Ovary (tissue), 9 donors: ENCODE measurements around the gene TMC8. TPM values are rescaled to one million over a fixed set of nuclear protein-coding genes. Genes with fewer than 3 reads are reported as not detected.

Experiments
- DNase-seq, 5 donors: peaks; one replicate each; pipeline ENCODE4 v3.0.0-alpha.2; 2019 to 2020
- H3K27ac ChIP-seq, 2 donors: fragments of 200-600 bp; one replicate each; pipeline versions ENCODE4 v1.5.1 to v1.8.0; 2019 to 2022
- H3K27me3 ChIP-seq: fragments of 200-600 bp; one replicate; pipeline ENCODE4 v1.8.0; 2022
- H3K36me3 ChIP-seq: fragments of 200-600 bp; sonication (generic); one replicate; pipeline ENCODE4 v1.5.1; 2019
- H3K4me1 ChIP-seq: one replicate; pipeline ENCODE4 v1.8.1; 2013; ENCODE audit warnings: mild to moderate bottlenecking, moderate library complexity; ENCODE audit not compliant: insufficient read depth
- H3K4me3 ChIP-seq: fragments of 200-600 bp; sonication (generic); one replicate; pipeline ENCODE4 v1.5.1; 2017
- H3K9me3 ChIP-seq, 2 donors: fragments of 200-600 bp in 1 of 2; sonication (generic) in 1 of 2; one replicate each; pipeline versions ENCODE4 v1.5.1 to v1.8.1; 2013 to 2019; ENCODE audit warnings: mild to moderate bottlenecking in 1 of 2, moderate library complexity in 1 of 2
- CTCF ChIP-seq, 3 donors: fragments of 450-650 bp in 2 of 3; fragments of 200-600 bp in 1 of 3; IDR thresholded peaks; one replicate each; pipeline versions ENCODE4 v1.5.1 to v1.8.0; 2016 to 2022; ENCODE audit warnings: antibody characterized with exemption in 3 of 3, mild to moderate bottlenecking in 1 of 3
- EP300 ChIP-seq: sonication (generic); formaldehyde crosslinking; IDR thresholded peaks from one replicate; pipeline ENCODE4 v1.6.1; 2017; ENCODE audit warnings: antibody characterized with exemption
- POLR2A ChIP-seq: fragments of 450-650 bp; IDR thresholded peaks from one replicate; pipeline ENCODE4 v1.6.1; 2017; ENCODE audit warnings: antibody characterized with exemption, mild to moderate bottlenecking, moderate library complexity
- WGBS, 3 donors: extraction: QIAGEN DNeasy Blood & Tissue Kit in 1 of 3; methylation state at CpG; one replicate each; pipeline versions ENCODE4 v1.1.5 to v1.1.7; 2013 to 2017; 5-methylcytosine and 5-hydroxymethylcytosine counted together
- intact Hi-C, 4 donors: fragments of 100-400 bp; cut with DNase I; formaldehyde crosslinking; loops; one replicate each; pipeline versions ENCODE4 v1.11.0 to v1.15.1; 2022 to 2023
- polyA plus RNA-seq, 2 donors: library from polyadenylated mRNA; stranded (reverse); fragments of 200-250 nt in 1 of 2; fragments of 350-450 nt in 1 of 2; fragmentation: Illumina TruSeq in 1 of 2; extraction: RNeasy Lipid Tissue Mini Kit (QIAGEN cat#74804) in 1 of 2; gene quantifications; one replicate each; pipeline ENCODE4 v1.2.3, GENCODE V29; 2013 to 2014
- total RNA-seq, 7 donors: library from RNA; depleted of rRNA in 2 of 7; stranded (reverse); fragments of >200 nt in 2 of 7; fragmentation: NEBNext Ultra II Directional in 3 of 7; extraction: Animal tissue kit (Norgen Biotek cat#: 25700) in 3 of 7; gene quantifications; one replicate each; pipeline versions ENCODE4 v1.1.0 to v1.2.4, GENCODE V29; 2016 to 2023
- donor health status: DM: no; HTN: no; CAD: no; lungs with moderate emphysema.
- donor health status: DM: no; HTN: no; CAD: no.
- donor health status: Bipolar disorder and iron deficiency.
- donor health status: DM: yes; HTN: yes; CAD: no.
- donor health status: DM: no; HTN: no; CAD: no.
- donor health status: DM: yes; HTN: yes; CAD: no.

The TMC8 gene
- total and polyA plus RNA-seq, 9 donors = 0.94 to 4.2 (median 2.4) TPM

- no peak for DNase-seq
- H3K36me3 ChIP-seq = no peaks in the 10 kb centered on the region
- no peaks in the 10 kb centered on the region for H3K9me3 ChIP-seq
- no peaks in the 10 kb centered on the region for H3K4me1 ChIP-seq
- no peak overlapping the region for H3K27ac ChIP-seq
- intact Hi-C loops = loop anchor here in 1 of 4 donors (10.0 kb wide), 1 partner anchor 253 kb away; the partner anchor contains the start of gene PGS1
- WGBS, 3 donors = 78 to 82% (median 79%) methylated on average over 11 of the region's 11 CpGs
- no peak overlapping the region for H3K4me3 ChIP-seq
- H3K27me3 ChIP-seq = no peaks in the 10 kb centered on the region
- TF ChIP-seq POLR2A (no peak), EP300 (no peak), CTCF (IDR thresholded peaks at IDR 0.05) (no peak)
Observed at GRCh38 chr17:78121801-78122215, 8.8 kb upstream of the TMC8 start.

GRCh38 chr17:78122216-78122930, 8.2 kb upstream of the TMC8 start:
- Histone ChIP-seq H3K4me3 (no peak overlapping the region), H3K36me3 (no peaks in the 10 kb centered on the region), H3K9me3 (no peaks in the 10 kb centered on the region), H3K27me3 (no peaks in the 10 kb centered on the region), H3K27ac (no peak overlapping the region), H3K4me1 (no peaks in the 10 kb centered on the region)
- WGBS, 3 donors = 87 to 92% (median 88%) methylated on average over 17 to 23 of the region's 23 CpGs
- intact Hi-C loops = loop anchor here in 1 of 4 donors (10.0 kb wide), 1 partner anchor 252 kb away; the partner anchor contains the start of gene PGS1
- no peak for DNase-seq
- TF ChIP-seq CTCF (IDR thresholded peaks at IDR 0.05) = no peak
- no peak for TF ChIP-seq EP300
- no peak for TF ChIP-seq POLR2A

- intact Hi-C loops = loop anchor here in 1 of 4 donors (10.0 kb wide), 1 partner anchor 252 kb away; the partner anchor contains the start of gene PGS1
- 91 to 96% (median 94%) methylated on average over 4 of the region's 4 CpGs for WGBS, 3 donors
- Histone ChIP-seq H3K4me3 (no peak overlapping the region), H3K27ac (no peak overlapping the region), H3K36me3 (no peaks in the 10 kb centered on the region), H3K27me3 (no peaks in the 10 kb centered on the region), H3K4me1 (no peaks in the 10 kb centered on the region), H3K9me3 (no peaks in the 10 kb centered on the region)
- DNase-seq = no peak
- no peak for TF ChIP-seq CTCF (IDR thresholded peaks at IDR 0.05)
- TF ChIP-seq EP300 = no peak
Observed at GRCh38 chr17:78122931-78123249, 7.7 kb upstream of the TMC8 start.

GRCh38 chr17:78123258-78123929, 7.2 kb upstream of the TMC8 start:
- Histone ChIP-seq H3K4me1 (no peaks in the 10 kb centered on the region), H3K36me3 (no peaks in the 10 kb centered on the region), H3K4me3 (no peak overlapping the region), H3K27me3 (no peaks in the 10 kb centered on the region), H3K27ac (no peak overlapping the region), H3K9me3 (no peaks in the 10 kb centered on the region)
- WGBS, 3 donors = 93 to 96% (median 95%) methylated on average over 5 of the region's 5 CpGs
- no peak for DNase-seq
- TF ChIP-seq CTCF (IDR thresholded peaks at IDR 0.05) = no peak
- intact Hi-C loops = loop anchor here in 1 of 4 donors (10.0 kb wide), 1 partner anchor 251 kb away; the partner anchor contains the start of gene PGS1
